ENCODE measurements around the gene RNASE8. TPM values are rescaled to one million over a fixed set of nuclear protein-coding genes. Genes with fewer than 3 reads are reported as not detected.

The RNASE8 gene
- total and polyA plus RNA-seq, 10 of the 15 experiments (the other 5 are each of a cell fraction or from before 2014, with no cell fraction given), result not detected

GRCh38 chr14:21092273-21093011 is 34.8 kb downstream of the RNASE8 start (continued):
- TF ChIP-seq ZBTB11 (CRISPR knock-in tag; IDR thresholded peaks at IDR 0.05) (no peak), LARP7 (IDR thresholded peaks at IDR 0.05) (peak; percentile 51; the same call in 1 of the 2 replicates), IRF5 (IDR thresholded peaks at IDR 0.05; ENCODE audit: borderline replicate concordance) (no peak), MXI1 (IDR thresholded peaks at IDR 0.05; ENCODE audit: low read depth, low read length) (peak; percentile 29; the same call in 1 of the 2 replicates), ZNF217 (IDR thresholded peaks at IDR 0.05) (no peak), JUND (IDR thresholded peaks at IDR 0.05; ENCODE audit: low read depth, low read length) (no peak), POLR2A (IDR thresholded peaks at IDR 0.05; ENCODE audit: low read depth, low read length) (no peak), ESRRA (IDR thresholded peaks at IDR 0.05; ENCODE audit: low read length) (no peak), NR2F1 (conservative IDR thresholded peaks at IDR 0.05) (0 out of 2 replicates have a peak, but pooled peaks have one; percentile 46), HDGF (IDR thresholded peaks at IDR 0.05) (no peak), IRF3 (IDR thresholded peaks at IDR 0.05) (no peak), TCF12 (IDR thresholded peaks at IDR 0.05; ENCODE audit: low read depth, low read length) (peak; percentile 80), CBX5 (IDR thresholded peaks at IDR 0.05; ENCODE audit: low read depth) (peak; percentile 82; the same call in 1 of the 2 replicates), CHD4 (IDR thresholded peaks at IDR 0.05) (no peak), POLR2AphosphoS5 (IDR thresholded peaks at IDR 0.05; ENCODE audit: low read length) (no peak), ZNF24 (IDR thresholded peaks at IDR 0.05) (peak; percentile 58), NFYB (IDR thresholded peaks at IDR 0.05; ENCODE audit: insufficient read depth, low read depth, low read length) (no peak), STAT1 (conservative IDR thresholded peaks at IDR 0.05) (peak; percentile 86; the same call in 1 of the 2 replicates), SPI1 (IDR thresholded peaks at IDR 0.05; ENCODE audit: borderline replicate concordance, insufficient read depth, low read depth, low read length) (no peak)
- TF ChIP-seq, protein P1, sequence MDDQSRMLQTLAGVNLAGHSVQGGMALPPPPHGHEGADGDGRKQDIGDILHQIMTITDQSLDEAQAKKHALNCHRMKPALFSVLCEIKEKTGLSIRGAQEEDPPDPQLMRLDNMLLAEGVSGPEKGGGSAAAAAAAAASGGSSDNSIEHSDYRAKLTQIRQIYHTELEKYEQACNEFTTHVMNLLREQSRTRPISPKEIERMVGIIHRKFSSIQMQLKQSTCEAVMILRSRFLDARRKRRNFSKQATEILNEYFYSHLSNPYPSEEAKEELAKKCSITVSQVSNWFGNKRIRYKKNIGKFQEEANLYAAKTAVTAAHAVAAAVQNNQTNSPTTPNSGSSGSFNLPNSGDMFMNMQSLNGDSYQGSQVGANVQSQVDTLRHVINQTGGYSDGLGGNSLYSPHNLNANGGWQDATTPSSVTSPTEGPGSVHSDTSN (IDR thresholded peaks at IDR 0.05; ENCODE audit: insufficient replicate concordance, low read depth, low read length), result no peak
- TF ChIP-seq, protein P2, sequence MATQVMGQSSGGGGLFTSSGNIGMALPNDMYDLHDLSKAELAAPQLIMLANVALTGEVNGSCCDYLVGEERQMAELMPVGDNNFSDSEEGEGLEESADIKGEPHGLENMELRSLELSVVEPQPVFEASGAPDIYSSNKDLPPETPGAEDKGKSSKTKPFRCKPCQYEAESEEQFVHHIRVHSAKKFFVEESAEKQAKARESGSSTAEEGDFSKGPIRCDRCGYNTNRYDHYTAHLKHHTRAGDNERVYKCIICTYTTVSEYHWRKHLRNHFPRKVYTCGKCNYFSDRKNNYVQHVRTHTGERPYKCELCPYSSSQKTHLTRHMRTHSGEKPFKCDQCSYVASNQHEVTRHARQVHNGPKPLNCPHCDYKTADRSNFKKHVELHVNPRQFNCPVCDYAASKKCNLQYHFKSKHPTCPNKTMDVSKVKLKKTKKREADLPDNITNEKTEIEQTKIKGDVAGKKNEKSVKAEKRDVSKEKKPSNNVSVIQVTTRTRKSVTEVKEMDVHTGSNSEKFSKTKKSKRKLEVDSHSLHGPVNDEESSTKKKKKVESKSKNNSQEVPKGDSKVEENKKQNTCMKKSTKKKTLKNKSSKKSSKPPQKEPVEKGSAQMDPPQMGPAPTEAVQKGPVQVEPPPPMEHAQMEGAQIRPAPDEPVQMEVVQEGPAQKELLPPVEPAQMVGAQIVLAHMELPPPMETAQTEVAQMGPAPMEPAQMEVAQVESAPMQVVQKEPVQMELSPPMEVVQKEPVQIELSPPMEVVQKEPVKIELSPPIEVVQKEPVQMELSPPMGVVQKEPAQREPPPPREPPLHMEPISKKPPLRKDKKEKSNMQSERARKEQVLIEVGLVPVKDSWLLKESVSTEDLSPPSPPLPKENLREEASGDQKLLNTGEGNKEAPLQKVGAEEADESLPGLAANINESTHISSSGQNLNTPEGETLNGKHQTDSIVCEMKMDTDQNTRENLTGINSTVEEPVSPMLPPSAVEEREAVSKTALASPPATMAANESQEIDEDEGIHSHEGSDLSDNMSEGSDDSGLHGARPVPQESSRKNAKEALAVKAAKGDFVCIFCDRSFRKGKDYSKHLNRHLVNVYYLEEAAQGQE (IDR thresholded peaks at IDR 0.05; ENCODE audit: low read depth, low read length), result no peak

Data from GM12878 (cell line).